Stomach (tissue), 4 donors: ENCODE results near the gene NCS1.

Experiments
- CTCF ChIP-seq, 7 experiments: fragments of 450-650 bp in 4 of 7; fragments of 200-600 bp in 3 of 7; sonication (generic) in 3 of 7; IDR thresholded peaks; one replicate each; pipeline ENCODE4 v1.5.1; 2016 to 2019; ENCODE audit warnings: antibody characterized with exemption in 7 of 7, control low read depth in 2 of 7, mild to moderate bottlenecking in 1 of 7
- EP300 ChIP-seq: sonication (generic); formaldehyde crosslinking; IDR thresholded peaks from one replicate; pipeline ENCODE4 v1.6.1; 2017; ENCODE audit warnings: antibody characterized with exemption
- POLR2A ChIP-seq, 4 donors: fragments of 450-650 bp; IDR thresholded peaks; one replicate each; pipeline ENCODE4 v1.6.1; 2016; ENCODE audit warnings: antibody characterized with exemption in 4 of 4, control low read depth in 2 of 4, mild to moderate bottlenecking in 1 of 4, moderate library complexity in 1 of 4

GRCh38 chr9:130239741-130240241 is 67.6 kb downstream of the NCS1 start:
- TF ChIP-seq CTCF (IDR thresholded peaks at IDR 0.05) (no peak), EP300 (no peak), POLR2A (IDR thresholded peaks at IDR 0.05) (no peak)
